ENCODE measurements around the gene MAP3K14. TPM values are rescaled to one million over a fixed set of nuclear protein-coding genes. Genes with fewer than 3 reads are reported as not detected.

Gene MAP3K14
- total and polyA plus RNA-seq, 10 of the 15 experiments (the other 5 are each of a cell fraction or from before 2014, with no cell fraction given): 2.1 to 33.3 (median 19.7) TPM

- TF ChIP-seq YY1 (IDR thresholded peaks at IDR 0.05; ENCODE audit: low read depth, low read length) (no peak), RCOR1 (conservative IDR thresholded peaks at IDR 0.05; ENCODE audit: low read depth, low read length) (no peak), PML (IDR thresholded peaks at IDR 0.05; ENCODE audit: low read length) (peak; percentile 29; the same call in 1 of the 2 replicates), DPF2 (IDR thresholded peaks at IDR 0.05) (no peak)
These were observed 54.0 kb downstream of the MAP3K14 start (continued) for GRCh38 chr17:45262516-45263476.

- no peaks in the 10 kb centered on the region for H3K27me3 ChIP-seq (replicated peaks in 1 of 2; ENCODE audit: control insufficient read depth in 2 of 2, insufficient read depth in 2 of 2, low read length in 1 of 2)
- CTCF ChIA-PET: interaction anchor here (1.6 kb wide), 1 partner anchor 10 kb away, joined by 4 read pairs; no protein-coding TSS in a partner anchor
- SMC1A ChIA-PET (ENCODE audit: uncharacterized antibody, unreplicated experiment): interaction anchor here (1.4 kb wide), 1 partner anchor 43 kb away, joined by 3 read pairs; no protein-coding TSS in a partner anchor
- no peaks in the 10 kb centered on the region for H3K79me2 ChIP-seq (ENCODE audit: control insufficient read depth, insufficient read depth, low read length)
- H4K20me1 ChIP-seq (ENCODE audit: control insufficient read depth, insufficient read depth): 0 out of 2 replicates have a peak, but pooled peaks cover 2% of the 10 kb centered on the region
- DNase-seq (ENCODE audit: low read depth, low spot score): no peak
- RAD21 ChIA-PET (ENCODE audit: unreplicated experiment): interaction anchor here (0.5 kb wide), 1 partner anchor 85 kb away, joined by 3 read pairs; no protein-coding TSS in a partner anchor
- BruUV-seq (replicated peaks): no TSS peak
- peak within 1 kb of the TSS; percentile 75 for H3K4me3 ChIP-seq
- H3K4me1 ChIP-seq (ENCODE audit: control insufficient read depth, insufficient read depth, low read length): peaks cover 17% of the 10 kb centered on the region
- H3K9me3 ChIP-seq (replicated peaks; ENCODE audit: control insufficient read depth, insufficient read depth, low read length): no peaks in the 10 kb centered on the region
- in situ Hi-C loops (cut with MboI): loop anchor here (25.0 kb wide), 1 partner anchor 350 kb away; no protein-coding TSS in a partner anchor
- peak; percentile 69 for FAIRE-seq
- peak; percentile 87 for ATAC-seq
- peak within 1 kb of the TSS; percentile 19 for H3K4me2 ChIP-seq (ENCODE audit: control insufficient read depth, insufficient read depth)
- H2AFZ ChIP-seq (ENCODE audit: control insufficient read depth, low read depth, low read length): peak within 1 kb of the TSS; percentile 73
- intact Hi-C loops (cut with micrococcal nuclease; ENCODE audit: unreplicated experiment): no loop called here
- POLR2A ChIA-PET: interaction anchor here (0.5 to 0.6 kb wide), 2 partner anchors 111 to 381 kb away, joined by 3 to 5 read pairs; no protein-coding TSS in a partner anchor
- peak within 1 kb of the TSS; percentile 55; the same call in 1 of the 2 replicates for H3K9ac ChIP-seq (ENCODE audit: control insufficient read depth, insufficient read depth, low read length)
- H3K36me3 ChIP-seq (ENCODE audit: control insufficient read depth in 2 of 2, insufficient read depth in 2 of 2, low read length in 1 of 2): peaks cover 13 to 23% of the 10 kb centered on the region in 2 experiments
- WGBS (ENCODE audit: insufficient coverage, insufficient replicate concordance, low lambda C conversion rate, missing lambda C conversion rate): 3% methylated on average over 59 of the region's 68 CpGs
- H3K27ac ChIP-seq (ENCODE audit: control insufficient read depth, insufficient read depth): peak within 1 kb of the TSS; percentile 56
- peak; percentile 73 for TF ChIP-seq POLR2A (IDR thresholded peaks at IDR 0.05; ENCODE audit: low read depth, low read length)
- no peak for TF ChIP-seq ZSCAN29 (IDR thresholded peaks at IDR 0.05)
- peak; percentile 52 for TF ChIP-seq BCL3 (IDR thresholded peaks at IDR 0.05; ENCODE audit: borderline replicate concordance, insufficient read depth, low read depth, low read length, poor library complexity, severe bottlenecking)
- TF ChIP-seq SIN3A (IDR thresholded peaks at IDR 0.05; ENCODE audit: low read depth, low read length): peak; percentile 26; the same call in 1 of the 2 replicates
- no peak for TF ChIP-seq CHD2 (IDR thresholded peaks at IDR 0.05; ENCODE audit: borderline replicate concordance, low read depth, low read length)
- TF ChIP-seq HDGF (IDR thresholded peaks at IDR 0.05): peak; percentile 66; the same call in 1 of the 2 replicates
- no peak for TF ChIP-seq RAD51 (IDR thresholded peaks at IDR 0.05)
- no peak for TF ChIP-seq ETV6 (conservative IDR thresholded peaks at IDR 0.05 in 1 of 2, IDR thresholded peaks at IDR 0.05 in 1 of 2; ENCODE audit: borderline replicate concordance in 1 of 2, low read depth in 1 of 2)
- TF ChIP-seq NBN (IDR thresholded peaks at IDR 0.05): 0 out of 2 replicates have a peak, but pooled peaks have one; percentile 17
- no peak for TF ChIP-seq MEF2A (IDR thresholded peaks at IDR 0.05; ENCODE audit: insufficient read depth, low read depth, low read length)
These were observed 55.0 kb downstream of the MAP3K14 start, which contains the start of gene SPATA32 for GRCh38 chr17:45261577-45262515. Gene SPATA32, minus strand, starts transcription at chr17:45262094. Its CDS starts 78 bp downstream, at chr17:45262016.

Data from GM12878 (cell line).